ENCODE results near the gene LCE7A. TPM values are rescaled to one million over a fixed set of nuclear protein-coding genes. Genes with fewer than 3 reads are reported as not detected.

Gene LCE7A
- total and polyA plus RNA-seq, 2 donors (not counting 1 experiment from before 2014, with no cell fraction given), result not detected

GRCh38 chr1:152817309-152817708 lies 42.5 kb upstream of the LCE7A start:
- Histone ChIP-seq H3K79me2 (ENCODE audit: control insufficient read depth, insufficient read depth, low read length) (no peaks in the 10 kb centered on the region), H4K20me1 (ENCODE audit: control insufficient read depth, extremely low read depth, insufficient read depth, low read length) (no peaks in the 10 kb centered on the region), H3K36me3 (ENCODE audit: control insufficient read depth, insufficient read depth, low read length) (no peaks in the 10 kb centered on the region), H3K4me1 (ENCODE audit: control insufficient read depth, extremely low read depth, insufficient read depth, low read length) (no peaks in the 10 kb centered on the region), H3K9ac (ENCODE audit: insufficient read depth, low read length) (no peak overlapping the region), H3K4me2 (ENCODE audit: extremely low read depth, insufficient read depth, low read length) (no peak overlapping the region), H3K4me3 (replicated peaks in 1 of 4; ENCODE audit: control extremely low read depth in 1 of 4, insufficient read depth in 1 of 4, low read depth in 3 of 4, low read length in 4 of 4) (no peak overlapping the region), H3K27ac (ENCODE audit: insufficient read depth, low read length) (no peak overlapping the region), H3K9me3 (ENCODE audit: control insufficient read depth, insufficient read depth, low read depth, low read length) (no peaks in the 10 kb centered on the region), H2AFZ (ENCODE audit: low read length) (no peak overlapping the region), H3K27me3 (ENCODE audit: control insufficient read depth, insufficient read depth, low read length) (no peaks in the 10 kb centered on the region)
- no peak for DNase-seq (ENCODE audit: low read depth in 2 of 2)
- TF ChIP-seq CTCF (conservative IDR thresholded peaks at IDR 0.05 in 1 of 2, IDR thresholded peaks at IDR 0.05 in 1 of 2; ENCODE audit: low read depth in 1 of 2, low read length in 2 of 2) (no peak), EZH2 (IDR thresholded peaks at IDR 0.05; ENCODE audit: low read length, missing control alignments) (no peak)

GRCh38 chr1:152823294-152823693 lies 36.5 kb upstream of the LCE7A start:
- H3K36me3 ChIP-seq (ENCODE audit: control insufficient read depth, insufficient read depth, low read length), result no peaks in the 10 kb centered on the region
- H3K4me2 ChIP-seq (ENCODE audit: extremely low read depth, insufficient read depth, low read length), result no peak overlapping the region
- no peak overlapping the region for H2AFZ ChIP-seq (ENCODE audit: low read length)
- no peak overlapping the region for H3K9ac ChIP-seq (ENCODE audit: insufficient read depth, low read length)
- TF ChIP-seq CTCF (conservative IDR thresholded peaks at IDR 0.05 in 1 of 2, IDR thresholded peaks at IDR 0.05 in 1 of 2; ENCODE audit: low read depth in 1 of 2, low read length in 2 of 2), result peak in 1 of 2 donors; percentile 41
- TF ChIP-seq EZH2 (IDR thresholded peaks at IDR 0.05; ENCODE audit: low read length, missing control alignments), result no peak
- H3K27me3 ChIP-seq (ENCODE audit: control insufficient read depth, insufficient read depth, low read length), result peaks cover 2% of the 10 kb centered on the region
- H3K9me3 ChIP-seq (ENCODE audit: control insufficient read depth, insufficient read depth, low read depth, low read length), result no peaks in the 10 kb centered on the region
- H4K20me1 ChIP-seq (ENCODE audit: control insufficient read depth, extremely low read depth, insufficient read depth, low read length), result no peaks in the 10 kb centered on the region
- no peaks in the 10 kb centered on the region for H3K79me2 ChIP-seq (ENCODE audit: control insufficient read depth, insufficient read depth, low read length)
- peak in 1 of 2 donors; percentile 69 for DNase-seq (ENCODE audit: low read depth in 2 of 2)
- H3K4me1 ChIP-seq (ENCODE audit: control insufficient read depth, extremely low read depth, insufficient read depth, low read length), result no peaks in the 10 kb centered on the region
- no peak overlapping the region for H3K27ac ChIP-seq (ENCODE audit: insufficient read depth, low read length)
- H3K4me3 ChIP-seq (replicated peaks in 1 of 4; ENCODE audit: control extremely low read depth in 1 of 4, insufficient read depth in 1 of 4, low read depth in 3 of 4, low read length in 4 of 4), result no peak overlapping the region

GRCh38 chr1:152824964-152825363 lies 34.8 kb upstream of the LCE7A start:
- Histone ChIP-seq H2AFZ (ENCODE audit: low read length) (no peak overlapping the region), H3K9me3 (ENCODE audit: control insufficient read depth, insufficient read depth, low read depth, low read length) (no peaks in the 10 kb centered on the region), H4K20me1 (ENCODE audit: control insufficient read depth, extremely low read depth, insufficient read depth, low read length) (no peaks in the 10 kb centered on the region), H3K9ac (ENCODE audit: insufficient read depth, low read length) (no peak overlapping the region), H3K4me2 (ENCODE audit: extremely low read depth, insufficient read depth, low read length) (no peak overlapping the region), H3K27me3 (ENCODE audit: control insufficient read depth, insufficient read depth, low read length) (peaks cover 2% of the 10 kb centered on the region), H3K4me3 (replicated peaks in 1 of 4; ENCODE audit: control extremely low read depth in 1 of 4, insufficient read depth in 1 of 4, low read depth in 3 of 4, low read length in 4 of 4) (no peak overlapping the region), H3K79me2 (ENCODE audit: control insufficient read depth, insufficient read depth, low read length) (no peaks in the 10 kb centered on the region), H3K27ac (ENCODE audit: insufficient read depth, low read length) (no peak overlapping the region), H3K36me3 (ENCODE audit: control insufficient read depth, insufficient read depth, low read length) (no peaks in the 10 kb centered on the region), H3K4me1 (ENCODE audit: control insufficient read depth, extremely low read depth, insufficient read depth, low read length) (no peaks in the 10 kb centered on the region)
- TF ChIP-seq CTCF (conservative IDR thresholded peaks at IDR 0.05 in 1 of 2, IDR thresholded peaks at IDR 0.05 in 1 of 2; ENCODE audit: low read depth in 1 of 2, low read length in 2 of 2) (no peak), EZH2 (IDR thresholded peaks at IDR 0.05; ENCODE audit: low read length, missing control alignments) (no peak)
- DNase-seq (ENCODE audit: low read depth in 2 of 2), result no peak

All from fibroblast of lung (primary cell).